AG09309 (cell line): Measurements from ENCODE around the gene NTM.

Source experiments
- DNase-seq: peaks from one replicate; pipeline ENCODE4 v3.0.0-alpha.2; 2010; ENCODE audit warnings: low read depth
- H3K4me3 ChIP-seq: 2 replicates; pipeline ENCODE4 v1.5.1; 2011; ENCODE audit warnings: mild to moderate bottlenecking, low read depth, low read length, moderate library complexity; ENCODE audit not compliant: control insufficient read depth
- TF ChIP-seq, protein P1 (sequence below): IDR thresholded peaks from 2 replicates; pipeline ENCODE4 v1.5.1; 2011; ENCODE audit warnings: mild to moderate bottlenecking, low read depth, low read length, inconsistent platforms; ENCODE audit not compliant: insufficient read depth, control insufficient read depth; ENCODE audit errors: missing control alignments

The NTM gene

DNA sequence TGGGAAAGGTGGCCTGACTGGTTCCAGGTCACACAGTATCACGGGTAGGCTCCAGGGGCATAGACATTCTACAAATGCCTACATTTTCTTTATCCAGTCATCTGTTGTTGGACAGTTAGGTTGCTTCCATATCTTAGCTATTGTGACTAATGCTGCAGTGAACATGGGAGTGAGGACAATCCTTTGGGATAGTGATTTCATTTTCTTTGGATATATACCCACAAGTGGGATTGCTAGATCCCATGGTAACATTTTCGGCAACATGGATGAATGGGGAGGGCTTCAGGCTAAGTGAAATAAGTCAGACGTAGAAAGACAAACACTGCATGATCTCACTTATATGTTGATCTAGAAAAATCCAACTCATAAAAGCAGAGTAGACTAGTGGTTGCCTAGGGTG, 744.3 kb downstream of the NTM start:
- no peak for DNase-seq
- TF ChIP-seq, protein P1, sequence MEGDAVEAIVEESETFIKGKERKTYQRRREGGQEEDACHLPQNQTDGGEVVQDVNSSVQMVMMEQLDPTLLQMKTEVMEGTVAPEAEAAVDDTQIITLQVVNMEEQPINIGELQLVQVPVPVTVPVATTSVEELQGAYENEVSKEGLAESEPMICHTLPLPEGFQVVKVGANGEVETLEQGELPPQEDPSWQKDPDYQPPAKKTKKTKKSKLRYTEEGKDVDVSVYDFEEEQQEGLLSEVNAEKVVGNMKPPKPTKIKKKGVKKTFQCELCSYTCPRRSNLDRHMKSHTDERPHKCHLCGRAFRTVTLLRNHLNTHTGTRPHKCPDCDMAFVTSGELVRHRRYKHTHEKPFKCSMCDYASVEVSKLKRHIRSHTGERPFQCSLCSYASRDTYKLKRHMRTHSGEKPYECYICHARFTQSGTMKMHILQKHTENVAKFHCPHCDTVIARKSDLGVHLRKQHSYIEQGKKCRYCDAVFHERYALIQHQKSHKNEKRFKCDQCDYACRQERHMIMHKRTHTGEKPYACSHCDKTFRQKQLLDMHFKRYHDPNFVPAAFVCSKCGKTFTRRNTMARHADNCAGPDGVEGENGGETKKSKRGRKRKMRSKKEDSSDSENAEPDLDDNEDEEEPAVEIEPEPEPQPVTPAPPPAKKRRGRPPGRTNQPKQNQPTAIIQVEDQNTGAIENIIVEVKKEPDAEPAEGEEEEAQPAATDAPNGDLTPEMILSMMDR: no peak
- no peak overlapping the region for H3K4me3 ChIP-seq

DNA sequence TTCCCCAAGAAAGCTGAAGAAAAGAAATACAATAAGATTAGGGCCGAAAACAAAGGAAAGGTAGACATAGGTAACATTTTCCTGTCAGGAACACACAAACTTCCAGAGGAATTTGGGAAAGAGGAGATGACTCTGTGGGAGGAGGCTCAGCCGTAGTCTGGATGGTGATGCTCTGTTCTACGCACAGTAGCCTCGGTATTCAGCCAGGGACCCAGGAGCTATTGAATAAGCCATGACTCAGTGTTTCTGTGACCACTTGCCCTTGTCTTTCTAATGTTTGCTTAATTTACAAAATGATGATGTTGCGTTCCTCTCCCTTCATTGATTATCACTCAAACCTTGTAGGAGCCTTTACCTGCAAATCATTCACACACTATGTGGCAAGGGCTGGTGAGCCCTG, 745.0 kb downstream of the NTM start:
- no peak for DNase-seq
- H3K4me3 ChIP-seq: no peak overlapping the region
- TF ChIP-seq, protein P1: no peak

DNA sequence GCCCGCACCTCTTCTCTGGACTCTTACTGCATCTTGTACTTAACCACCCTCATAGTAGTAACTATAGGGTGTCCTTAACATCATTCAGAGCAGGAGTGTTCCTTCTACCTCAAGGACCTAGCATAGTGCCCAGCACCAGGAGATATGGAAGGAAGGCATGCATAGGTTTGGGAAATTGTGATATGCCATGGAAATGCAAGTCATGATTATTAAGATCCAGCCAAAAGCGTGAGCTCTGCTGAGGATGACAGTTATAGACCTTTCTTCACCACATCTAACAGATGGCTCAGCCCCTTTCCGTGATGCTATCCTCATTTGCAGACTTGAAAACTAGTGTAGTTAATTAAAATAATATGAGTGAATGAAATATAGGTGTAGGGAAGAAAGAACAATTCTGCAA, 746.1 kb downstream of the NTM start:
- no peak overlapping the region for H3K4me3 ChIP-seq
- DNase-seq: no peak
- TF ChIP-seq, protein P1: no peak

DNA sequence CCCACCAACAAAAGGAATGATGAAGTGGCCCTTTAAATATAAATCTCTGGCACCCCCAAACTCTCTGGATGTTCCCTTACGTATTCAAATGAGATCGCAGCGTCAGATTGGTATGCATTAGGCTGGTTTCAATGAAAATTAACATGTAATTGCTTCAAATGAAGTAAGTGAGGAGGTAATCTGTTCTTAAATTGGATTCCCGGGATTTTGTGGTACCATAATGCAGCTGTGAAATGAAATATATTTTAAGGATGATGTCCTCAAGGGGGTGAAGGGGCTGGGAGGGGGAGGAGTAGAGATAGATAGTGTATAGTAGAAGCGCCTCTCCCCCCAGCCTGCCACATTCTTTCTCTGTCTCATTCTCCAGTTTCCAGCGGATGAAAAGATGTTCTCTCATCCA, 748.2 kb downstream of the NTM start:
- TF ChIP-seq, protein P1: no peak
- H3K4me3 ChIP-seq: no peak overlapping the region
- no peak for DNase-seq

DNA sequence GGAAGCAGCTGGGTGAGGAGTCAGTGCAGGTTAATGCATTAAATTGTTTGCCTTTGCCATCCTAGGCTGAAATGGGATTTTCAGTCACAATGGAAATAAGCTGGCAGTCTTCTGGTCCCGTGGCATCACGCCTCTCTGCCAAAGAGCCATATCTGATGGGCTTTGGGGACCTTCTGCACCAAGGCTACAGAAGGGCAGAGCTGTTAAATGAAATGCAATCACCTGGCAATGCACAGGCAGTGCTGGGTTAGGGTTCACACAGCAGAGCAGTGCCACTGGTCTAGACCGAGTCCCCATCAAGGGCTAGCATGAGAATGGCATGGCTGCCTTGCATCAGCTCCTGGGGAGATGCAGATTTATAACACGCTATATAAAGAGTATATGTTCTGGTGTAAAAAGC, 749.2 kb downstream of the NTM start:
- TF ChIP-seq, protein P1: no peak
- H3K4me3 ChIP-seq: no peak overlapping the region
- no peak for DNase-seq

DNA sequence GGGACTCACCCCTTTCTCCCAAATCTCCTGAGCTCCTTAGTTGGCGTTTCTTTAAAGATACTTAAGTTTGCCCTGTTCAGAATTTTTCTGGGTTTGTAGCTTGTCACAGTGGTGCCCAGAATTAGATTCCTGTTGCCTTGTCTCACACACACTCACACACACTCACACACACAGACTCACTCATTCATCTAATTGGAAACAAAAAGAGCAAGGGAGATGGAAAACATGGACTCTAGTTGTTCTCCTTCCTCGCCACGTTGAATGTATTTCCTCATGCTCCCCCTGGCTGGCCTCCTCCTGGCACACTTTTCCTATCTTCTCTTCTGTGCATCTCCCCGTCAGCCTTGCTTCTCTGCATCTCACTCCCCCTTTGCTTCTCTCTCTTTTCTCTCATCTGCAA, 752.3 kb downstream of the NTM start:
- DNase-seq: no peak
- TF ChIP-seq, protein P1: no peak
- no peak overlapping the region for H3K4me3 ChIP-seq

DNA sequence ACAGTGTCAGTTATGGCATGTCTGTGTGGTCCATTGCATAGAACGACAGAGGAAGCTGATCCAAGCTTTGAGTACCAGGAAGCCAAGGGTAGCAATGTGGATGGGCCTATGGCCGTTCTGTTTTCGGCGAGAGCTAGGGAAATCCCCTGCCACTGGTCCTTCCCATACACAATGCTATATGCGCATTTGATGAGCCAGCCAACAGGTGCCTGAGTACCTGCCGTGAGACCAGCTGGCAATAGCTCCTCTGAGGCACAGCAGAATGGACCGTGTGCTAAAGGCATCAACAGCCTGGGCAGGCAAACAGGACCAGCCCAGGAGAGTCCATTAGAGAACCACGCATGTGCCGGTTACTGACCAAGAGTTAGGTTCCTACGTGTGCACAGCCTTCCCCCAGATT, 753.0 kb downstream of the NTM start:
- TF ChIP-seq, protein P1: no peak

More for the DNA sequence above, 753.0 kb downstream of the NTM start:
- no peak overlapping the region for H3K4me3 ChIP-seq
- no peak for DNase-seq
